ENCODE results near the gene TXN. TPM values are rescaled to one million over a fixed set of nuclear protein-coding genes. Genes with fewer than 3 reads are reported as not detected.
"Not testable (repeated sequence)": the region's sequence is repeated elsewhere in the genome, so short reads cannot be mapped to it uniquely, and the experiment has no call there.

The TXN gene
- total RNA-seq, 1 donor from 2014 or later = 94.3 TPM

GRCh38 chr9:110257097-110257841 lies 962 bp upstream of the TXN start:
- peak; percentile 54 for DNase-seq

GRCh38 chr9:110255463-110256379 lies 586 bp downstream of the TXN start:
- no peak for DNase-seq

GRCh38 chr9:110255034-110255462 lies 1.3 kb downstream of the TXN start:
- DNase-seq = peak; percentile 35

GRCh38 chr9:110254500-110254899 lies 1.8 kb downstream of the TXN start:
- DNase-seq = no peak

- DNase-seq = no peak
Observed at GRCh38 chr9:110252509-110253139, 3.7 kb downstream of the TXN start.

GRCh38 chr9:110251770-110252169 lies 4.5 kb downstream of the TXN start:
- DNase-seq = not testable (repeated sequence)

- no peak for DNase-seq
Observed at GRCh38 chr9:110251212-110251611, 5.1 kb downstream of the TXN start.

- DNase-seq = no peak
Observed at GRCh38 chr9:110249603-110250002, 6.7 kb downstream of the TXN start.

- no peak for DNase-seq
Observed at GRCh38 chr9:110248361-110248760, 7.9 kb downstream of the TXN start.

GRCh38 chr9:110246214-110246613 lies 10.1 kb downstream of the TXN start:
- no peak for DNase-seq

GRCh38 chr9:110244616-110245015 lies 11.7 kb downstream of the TXN start:
- DNase-seq = no peak

GRCh38 chr9:110241858-110242321 lies 14.4 kb downstream of the TXN start:
- no peak for DNase-seq

- no peak for DNase-seq
Observed at GRCh38 chr9:110241260-110241857, 14.9 kb downstream of the TXN start.

GRCh38 chr9:110240198-110240597 lies 16.1 kb downstream of the TXN start:
- no peak for DNase-seq

- DNase-seq = no peak
Observed at GRCh38 chr9:110228321-110228720, 28.0 kb downstream of the TXN start.

GRCh38 chr9:110224583-110224982 lies 31.7 kb downstream of the TXN start:
- no peak for DNase-seq

GRCh38 chr9:110220809-110221208 lies 35.5 kb downstream of the TXN start:
- DNase-seq = no peak

- DNase-seq = no peak
Observed at GRCh38 chr9:110217656-110218099, 38.6 kb downstream of the TXN start.

- DNase-seq = no peak
Observed at GRCh38 chr9:110214586-110215355, 41.5 kb downstream of the TXN start.

- DNase-seq = no peak
Observed at GRCh38 chr9:110214090-110214489, 42.2 kb downstream of the TXN start.

- no peak for DNase-seq
Observed at GRCh38 chr9:110213413-110214044, 42.8 kb downstream of the TXN start.
